OCI-M2 (cell line): ENCODE data around the gene PRRC2A.

ENCODE experiments used
- DNase-seq: peaks from one replicate; lab custom pipeline; 2025; ENCODE audit not compliant: unreplicated experiment; lab: John Stamatoyannopoulos, UW

Gene PRRC2A

DNA sequence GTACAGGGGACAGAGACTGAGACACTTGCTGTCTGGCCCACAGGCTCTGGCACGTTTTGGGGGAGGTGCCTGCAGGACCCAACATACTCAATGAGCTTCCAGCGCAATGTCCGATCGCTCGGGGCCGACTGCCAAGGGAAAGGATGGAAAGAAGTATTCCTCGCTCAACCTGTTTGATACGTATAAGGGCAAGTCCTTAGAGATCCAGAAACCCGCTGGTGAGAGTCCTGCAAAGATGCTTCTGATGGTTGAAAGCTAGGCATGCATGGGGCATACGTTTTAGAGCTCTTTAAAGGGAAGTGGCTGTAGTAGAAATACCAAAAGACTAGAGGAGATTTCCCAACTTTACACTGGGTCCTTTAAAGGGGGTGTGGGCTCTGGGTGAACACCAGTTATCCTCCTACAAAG, 2.2 kb downstream of the PRRC2A start:
- DNase-seq = no peak

DNA sequence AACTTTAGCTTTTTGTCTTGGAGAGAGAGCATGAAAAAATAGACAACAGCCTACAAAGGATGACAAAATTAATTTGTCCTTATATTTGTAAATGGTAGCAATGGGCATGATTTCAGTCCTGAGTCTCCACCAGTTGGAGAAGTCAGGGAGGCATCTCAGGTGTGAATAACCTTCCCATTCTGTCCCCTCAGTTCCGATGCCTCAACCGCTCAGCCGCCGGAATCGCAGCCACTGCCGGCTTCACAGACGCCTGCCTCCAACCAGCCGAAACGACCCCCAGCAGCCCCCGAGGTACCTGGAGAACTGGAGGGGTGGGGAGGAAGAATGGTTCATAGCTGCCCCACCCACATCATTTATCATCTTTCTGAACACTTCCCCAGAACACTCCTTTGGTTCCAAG, 3.6 kb downstream of the PRRC2A start:
- no peak for DNase-seq

DNA sequence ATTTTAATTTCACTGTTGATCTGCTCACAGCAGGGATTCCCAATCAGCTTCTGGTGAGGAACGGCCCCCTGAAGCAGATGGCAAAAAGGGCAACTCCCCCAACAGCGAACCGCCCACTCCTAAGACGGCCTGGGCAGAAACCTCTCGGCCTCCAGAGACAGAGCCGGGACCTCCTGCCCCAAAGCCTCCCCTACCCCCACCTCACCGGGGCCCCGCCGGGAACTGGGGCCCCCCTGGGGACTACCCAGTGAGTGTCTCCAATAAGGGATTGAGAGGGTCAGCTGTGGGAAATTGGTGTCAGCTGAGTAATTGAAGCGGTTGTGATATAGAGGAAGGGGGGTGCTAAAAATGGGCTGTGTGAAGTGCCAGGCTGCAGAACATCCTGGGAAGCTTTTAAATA, 6.4 kb downstream of the PRRC2A start:
- DNase-seq = no peak

DNA sequence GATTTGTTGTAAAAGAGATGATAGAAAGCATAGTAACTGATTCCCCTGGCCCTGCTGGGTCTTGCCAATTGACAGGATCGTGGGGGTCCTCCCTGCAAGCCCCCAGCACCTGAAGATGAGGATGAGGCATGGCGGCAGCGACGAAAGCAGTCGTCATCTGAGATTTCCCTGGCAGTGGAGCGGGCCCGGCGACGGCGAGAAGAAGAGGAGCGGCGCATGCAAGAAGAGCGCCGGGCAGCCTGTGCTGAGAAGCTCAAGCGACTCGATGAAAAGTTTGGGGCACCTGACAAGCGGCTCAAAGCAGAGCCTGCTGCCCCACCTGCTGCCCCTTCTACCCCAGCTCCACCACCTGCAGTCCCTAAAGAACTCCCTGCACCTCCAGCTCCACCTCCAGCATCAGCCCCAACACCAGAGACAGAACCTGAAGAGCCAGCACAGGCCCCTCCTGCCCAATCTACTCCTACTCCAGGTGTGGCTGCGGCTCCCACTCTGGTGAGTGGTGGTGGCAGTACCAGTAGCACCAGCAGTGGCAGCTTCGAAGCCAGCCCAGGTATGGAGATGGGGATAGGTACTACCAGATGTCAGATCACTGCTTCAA, 7.3 kb downstream of the PRRC2A start:
- no peak for DNase-seq

DNA sequence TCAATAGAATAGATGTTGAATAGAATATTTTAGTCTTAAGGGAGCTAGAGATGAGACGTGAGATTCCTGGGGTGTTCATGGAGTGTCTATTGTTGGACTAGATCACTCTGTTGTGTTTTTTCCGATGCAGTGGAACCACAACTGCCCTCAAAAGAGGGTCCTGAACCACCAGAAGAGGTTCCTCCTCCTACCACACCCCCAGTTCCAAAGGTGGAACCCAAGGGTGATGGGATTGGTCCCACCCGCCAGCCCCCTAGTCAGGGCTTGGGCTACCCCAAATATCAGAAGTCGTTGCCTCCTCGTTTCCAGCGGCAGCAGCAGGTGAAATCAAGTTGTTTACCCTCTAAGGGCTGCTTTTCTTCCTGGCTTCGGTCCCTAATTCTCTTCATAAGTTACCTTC, 8.5 kb downstream of the PRRC2A start:
- no peak for DNase-seq

DNA sequence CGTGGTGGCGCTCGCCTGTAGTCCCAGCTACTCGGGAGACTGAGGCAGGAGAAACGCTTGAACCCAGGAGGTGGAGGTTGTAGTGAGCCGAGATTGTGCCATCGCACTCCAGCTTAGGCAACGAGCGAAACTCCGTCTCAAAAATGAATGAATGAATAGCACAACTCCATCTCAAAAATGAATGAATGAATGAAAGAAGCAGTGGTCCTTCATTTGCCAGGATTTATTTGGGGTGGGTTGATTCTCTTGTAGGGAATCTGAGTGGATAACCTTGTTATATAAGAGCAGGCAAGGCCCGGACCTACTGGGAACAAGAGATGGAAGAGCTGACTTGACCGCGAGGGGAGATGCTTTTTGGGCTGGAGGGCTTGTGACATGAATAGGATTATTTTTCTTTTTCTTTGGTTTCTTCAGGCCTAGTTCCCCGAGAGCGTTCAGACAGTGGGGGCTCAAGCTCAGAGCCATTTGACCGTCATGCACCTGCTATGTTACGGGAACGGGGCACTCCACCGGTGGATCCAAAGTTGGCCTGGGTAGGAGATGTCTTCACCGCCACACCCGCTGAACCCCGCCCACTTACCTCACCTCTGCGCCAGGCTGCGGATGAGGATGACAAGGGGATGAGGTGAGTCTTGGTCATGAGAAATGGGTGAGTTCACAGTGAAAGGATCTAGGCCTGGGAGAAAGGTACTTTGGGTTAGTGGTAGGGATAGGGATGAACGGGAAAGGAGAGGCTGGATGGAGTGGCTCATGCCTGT, 9.8 kb downstream of the PRRC2A start:
- no peak for DNase-seq

DNA sequence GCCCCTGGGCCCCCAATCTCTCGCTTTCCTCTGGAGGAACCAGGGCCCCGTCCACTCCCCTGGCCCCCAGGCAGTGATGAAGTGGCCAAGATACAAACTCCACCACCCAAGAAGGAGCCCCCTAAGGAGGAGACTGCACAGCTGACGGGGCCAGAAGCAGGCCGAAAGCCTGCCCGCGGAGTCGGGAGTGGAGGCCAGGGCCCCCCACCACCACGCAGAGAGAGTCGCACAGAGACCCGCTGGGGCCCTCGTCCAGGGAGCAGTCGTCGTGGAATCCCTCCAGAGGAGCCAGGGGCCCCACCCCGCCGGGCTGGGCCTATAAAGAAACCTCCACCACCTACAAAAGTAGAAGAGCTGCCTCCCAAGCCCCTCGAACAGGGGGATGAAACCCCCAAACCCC, 10.7 kb downstream of the PRRC2A start:
- no peak for DNase-seq

DNA sequence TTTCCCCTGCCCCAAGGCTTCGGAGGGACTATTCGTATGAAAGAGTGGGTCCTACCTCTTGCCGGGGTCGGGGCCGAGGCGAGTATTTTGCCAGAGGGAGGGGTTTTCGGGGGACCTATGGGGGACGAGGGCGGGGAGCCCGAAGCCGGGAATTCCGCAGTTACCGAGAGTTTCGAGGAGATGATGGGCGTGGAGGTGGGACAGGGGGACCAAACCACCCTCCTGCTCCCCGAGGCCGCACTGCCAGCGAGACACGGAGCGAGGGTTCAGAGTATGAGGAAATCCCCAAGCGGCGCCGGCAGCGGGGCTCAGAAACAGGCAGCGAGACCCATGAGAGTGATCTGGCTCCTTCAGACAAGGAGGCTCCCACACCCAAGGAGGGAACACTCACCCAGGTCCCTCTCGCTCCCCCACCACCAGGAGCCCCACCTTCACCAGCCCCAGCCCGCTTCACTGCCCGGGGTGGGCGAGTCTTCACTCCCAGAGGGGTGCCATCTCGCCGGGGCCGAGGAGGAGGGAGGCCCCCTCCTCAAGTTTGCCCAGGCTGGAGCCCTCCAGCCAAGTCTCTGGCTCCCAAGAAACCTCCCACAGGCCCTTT, 11.3 kb downstream of the PRRC2A start:
- DNase-seq = no peak

DNA sequence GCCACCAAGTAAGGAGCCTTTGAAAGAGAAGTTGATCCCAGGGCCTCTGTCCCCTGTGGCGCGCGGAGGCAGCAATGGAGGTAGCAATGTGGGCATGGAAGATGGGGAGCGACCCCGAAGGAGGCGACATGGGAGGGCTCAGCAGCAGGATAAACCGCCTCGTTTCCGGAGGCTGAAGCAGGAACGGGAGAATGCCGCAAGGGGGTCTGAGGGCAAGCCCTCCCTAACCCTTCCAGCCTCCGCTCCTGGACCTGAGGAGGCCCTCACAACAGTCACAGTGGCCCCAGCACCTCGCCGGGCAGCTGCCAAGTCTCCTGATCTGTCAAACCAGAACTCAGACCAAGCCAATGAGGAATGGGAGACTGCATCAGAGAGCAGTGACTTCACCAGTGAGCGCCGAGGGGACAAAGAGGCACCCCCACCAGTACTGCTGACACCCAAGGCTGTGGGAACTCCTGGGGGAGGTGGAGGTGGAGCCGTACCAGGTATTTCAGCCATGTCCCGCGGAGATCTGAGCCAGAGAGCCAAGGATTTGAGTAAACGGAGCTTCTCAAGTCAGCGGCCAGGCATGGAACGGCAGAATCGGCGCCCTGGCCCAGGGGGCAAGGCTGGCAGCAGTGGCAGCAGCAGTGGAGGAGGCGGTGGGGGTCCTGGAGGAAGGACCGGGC, 11.9 kb downstream of the PRRC2A start:
- DNase-seq = no peak

DNA sequence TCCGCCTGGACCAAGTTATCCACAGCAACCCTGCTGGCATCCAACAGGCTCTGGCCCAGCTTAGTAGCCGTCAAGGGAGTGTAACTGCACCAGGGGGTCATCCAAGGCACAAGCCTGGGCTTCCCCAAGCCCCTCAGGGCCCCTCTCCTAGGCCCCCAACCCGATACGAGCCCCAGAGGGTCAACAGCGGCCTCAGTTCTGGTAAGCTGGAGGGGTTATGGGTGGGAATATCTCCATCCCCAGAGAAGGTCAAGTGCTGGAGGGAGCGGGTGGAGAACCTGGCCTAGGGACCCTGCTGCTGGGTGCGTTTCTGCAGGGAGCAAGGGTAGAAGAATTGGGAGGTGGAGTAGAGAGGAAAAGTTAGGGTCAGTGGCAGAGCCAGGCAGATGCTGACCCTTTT, 12.9 kb downstream of the PRRC2A start:
- DNase-seq = no peak

DNA sequence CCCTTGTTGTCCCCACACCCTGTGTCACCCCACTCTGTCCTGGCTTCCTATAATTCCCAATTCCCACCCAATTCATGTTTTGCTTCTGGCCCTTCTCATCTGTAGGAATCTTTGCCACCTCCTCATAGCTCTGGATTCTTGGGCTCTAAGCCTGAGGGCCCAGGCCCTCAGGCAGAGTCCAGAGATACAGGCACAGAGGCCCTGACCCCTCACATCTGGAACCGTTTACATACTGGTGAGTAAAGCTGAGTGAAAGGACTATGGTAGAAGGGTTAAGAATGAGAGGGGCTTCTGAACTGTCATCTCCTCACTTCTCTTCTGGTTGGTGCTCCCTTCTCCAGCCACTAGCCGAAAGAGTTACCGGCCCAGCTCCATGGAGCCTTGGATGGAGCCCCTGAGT, 13.6 kb downstream of the PRRC2A start:
- DNase-seq = no peak

DNA sequence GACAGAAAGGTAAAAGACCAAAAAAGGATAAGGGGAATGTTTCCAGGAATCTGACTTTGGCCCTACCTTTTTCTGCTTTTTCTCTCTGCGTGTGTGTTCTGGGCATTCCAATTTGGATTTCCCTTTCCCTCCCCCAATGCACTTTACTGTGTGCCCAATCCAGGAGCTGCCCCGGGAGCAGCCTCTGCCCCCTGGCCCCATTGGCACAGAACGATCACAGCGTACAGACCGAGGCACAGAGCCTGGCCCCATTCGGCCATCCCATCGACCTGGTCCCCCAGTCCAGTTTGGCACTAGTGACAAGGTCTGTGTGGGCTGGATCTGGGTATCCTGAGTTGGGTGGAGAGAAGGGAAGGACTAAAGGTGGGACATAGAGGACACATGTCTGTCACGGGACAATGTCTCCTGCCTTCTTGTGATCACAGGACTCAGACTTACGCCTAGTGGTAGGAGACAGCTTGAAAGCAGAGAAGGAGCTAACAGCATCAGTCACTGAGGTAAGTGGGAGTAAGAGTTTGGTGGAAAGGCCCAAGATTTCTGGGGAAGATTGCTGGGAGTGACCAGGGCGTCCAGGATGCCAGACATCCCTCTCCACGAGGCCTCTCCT, 14.6 kb downstream of the PRRC2A start:
- no peak for DNase-seq

DNA sequence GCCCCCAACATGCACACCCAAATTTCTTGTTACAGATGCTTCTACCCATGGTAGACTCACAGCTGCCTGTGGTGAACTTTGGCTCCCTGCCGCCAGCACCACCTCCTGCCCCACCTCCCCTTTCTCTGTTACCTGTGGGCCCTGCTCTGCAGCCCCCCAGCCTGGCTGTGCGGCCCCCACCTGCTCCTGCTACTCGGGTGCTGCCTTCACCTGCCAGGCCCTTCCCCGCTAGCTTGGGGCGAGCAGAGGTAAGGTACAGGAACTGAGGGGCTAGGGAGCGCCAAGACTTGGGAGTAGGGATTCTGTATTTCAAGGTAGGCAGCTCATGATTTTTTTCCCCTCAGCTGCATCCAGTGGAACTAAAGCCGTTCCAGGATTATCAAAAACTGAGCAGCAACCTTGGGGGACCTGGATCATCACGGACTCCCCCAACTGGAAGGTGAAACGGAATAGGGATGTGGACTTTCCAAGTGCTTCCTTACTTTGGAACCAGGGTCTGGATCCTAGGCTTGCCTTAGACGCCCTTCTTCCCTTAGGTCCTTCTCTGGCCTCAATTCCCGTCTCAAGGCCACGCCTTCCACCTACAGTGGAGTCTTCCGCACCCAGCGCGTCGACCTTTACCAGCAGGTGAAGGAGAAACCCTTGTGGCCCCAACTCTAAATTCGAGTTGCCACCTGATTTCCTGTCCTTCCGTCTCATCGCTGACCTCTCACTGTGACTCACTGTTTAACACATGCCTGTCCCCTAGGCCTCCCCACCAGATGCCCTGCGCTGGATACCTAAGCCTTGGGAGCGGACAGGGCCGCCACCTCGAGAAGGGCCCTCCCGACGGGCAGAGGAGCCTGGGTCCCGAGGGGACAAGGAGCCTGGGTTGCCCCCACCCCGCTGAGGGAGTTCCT, 16.4 kb downstream of the PRRC2A start:
- DNase-seq = no peak

DNA sequence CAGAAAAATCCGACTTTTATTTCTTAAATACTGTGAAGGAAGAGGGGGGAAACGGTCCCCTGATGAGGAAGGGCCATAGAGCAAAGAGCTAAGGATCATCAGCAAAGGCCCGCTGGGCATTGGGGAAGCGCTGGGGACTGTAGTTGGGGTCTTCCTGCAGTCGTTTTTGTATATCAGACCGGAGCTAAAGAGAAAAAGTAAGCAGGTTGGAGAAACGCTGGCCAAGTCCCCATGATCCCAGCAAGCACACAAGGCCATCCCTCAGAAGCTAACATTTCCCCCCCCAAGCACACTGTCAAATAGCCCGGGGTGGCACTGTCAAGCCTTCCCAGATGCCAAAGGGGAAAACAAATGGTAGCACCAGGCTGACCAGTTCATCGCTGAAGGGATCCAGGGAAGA, 18.5 kb downstream of the PRRC2A start:
- DNase-seq = no peak

DNA sequence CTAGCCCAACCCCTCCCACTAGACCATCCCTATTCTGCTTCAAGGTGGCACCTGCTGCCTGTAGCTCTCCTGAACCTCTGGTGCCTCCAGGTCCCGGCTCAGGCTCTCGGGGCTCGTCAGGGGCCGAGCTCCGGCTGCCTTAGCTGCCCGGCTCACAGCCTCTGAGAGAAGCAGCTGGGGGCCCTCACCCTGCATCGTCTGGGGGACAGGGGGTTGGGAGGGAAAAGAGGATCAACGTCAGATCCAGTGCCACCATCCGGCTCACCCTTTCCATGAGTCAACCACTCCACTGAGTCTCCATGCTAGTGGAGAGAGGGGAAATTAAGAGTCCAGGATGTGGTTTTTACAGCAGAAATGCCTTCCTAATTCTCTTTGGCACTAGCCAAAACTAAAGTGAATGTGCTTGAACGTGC, 18.9 kb downstream of the PRRC2A start:
- no peak for DNase-seq

DNA sequence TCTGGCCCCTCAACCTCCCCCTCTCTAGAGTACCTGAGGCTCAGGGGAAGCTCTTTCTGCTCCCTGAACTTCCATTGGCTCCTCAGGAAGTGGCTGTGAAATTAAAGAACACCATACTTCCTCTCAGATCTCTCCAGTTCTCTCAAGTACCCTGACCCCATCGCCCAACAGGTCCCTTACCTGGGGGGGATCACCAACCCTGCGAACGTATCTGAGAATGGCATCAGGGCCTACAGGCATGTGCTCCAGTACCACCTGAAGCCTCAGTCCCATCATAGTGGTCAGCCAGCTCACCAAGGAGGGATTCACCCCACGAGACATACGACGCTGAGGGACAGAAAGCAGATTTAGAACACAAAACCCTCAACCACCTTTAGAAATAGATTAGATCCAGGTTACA, 20.1 kb downstream of the PRRC2A start:
- no peak for DNase-seq

DNA sequence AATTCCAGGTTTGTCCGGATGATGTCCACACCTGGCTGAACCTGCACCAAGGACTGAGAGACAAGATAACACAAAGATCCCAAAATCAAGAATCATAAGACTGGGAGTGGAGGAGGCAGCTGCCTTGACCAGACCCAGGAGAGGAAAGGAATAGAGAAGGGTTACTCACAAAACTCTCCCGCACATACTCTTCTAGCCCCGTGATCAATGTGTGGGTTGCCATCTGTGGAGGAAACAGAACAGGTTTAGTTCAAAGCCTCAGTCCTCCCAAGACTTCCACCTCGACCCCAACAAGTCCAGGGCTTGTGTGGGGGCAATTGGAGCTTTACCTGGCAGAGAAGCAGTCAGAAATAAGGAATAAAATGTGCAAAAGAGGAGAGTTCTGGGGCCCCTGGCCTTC, 20.9 kb downstream of the PRRC2A start:
- DNase-seq = no peak

DNA sequence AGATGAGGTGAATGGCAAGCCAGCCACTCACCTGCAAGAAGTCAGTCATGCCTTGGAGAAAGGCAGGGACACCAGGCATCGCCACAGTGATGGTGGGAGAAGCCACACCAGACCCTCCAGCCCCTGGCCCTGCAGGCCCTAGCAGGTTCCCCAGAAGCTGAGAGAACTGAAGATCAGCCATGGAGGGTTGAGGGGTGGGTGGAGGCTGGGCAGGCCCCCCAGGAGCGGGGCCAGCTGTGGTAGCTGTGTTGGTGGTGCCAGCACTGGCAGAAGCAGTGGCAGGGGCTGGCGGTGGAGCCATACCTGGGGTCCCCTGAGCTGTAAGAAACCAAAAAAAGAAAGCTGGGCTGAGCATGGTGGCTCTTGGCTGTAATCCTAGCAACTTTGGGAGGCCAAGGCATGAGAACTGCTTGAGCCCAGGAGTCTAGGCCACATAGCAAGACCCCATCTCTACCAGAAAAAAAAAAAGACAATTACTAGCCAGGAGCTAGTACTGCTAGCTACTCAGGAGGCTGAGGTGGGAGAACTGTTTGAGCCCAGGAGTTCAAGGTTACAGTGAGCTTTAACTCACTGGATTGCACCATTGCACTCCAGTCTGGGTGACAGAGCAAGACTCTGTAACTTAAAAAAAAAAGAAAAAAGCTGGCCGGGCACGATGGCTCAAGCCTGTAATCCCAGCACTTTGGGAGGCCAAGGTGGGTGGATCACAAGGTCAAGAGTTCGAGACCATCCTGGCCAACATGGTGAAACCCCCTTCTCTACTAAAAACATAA, 22.5 kb downstream of the PRRC2A start:
- no peak for DNase-seq

DNA sequence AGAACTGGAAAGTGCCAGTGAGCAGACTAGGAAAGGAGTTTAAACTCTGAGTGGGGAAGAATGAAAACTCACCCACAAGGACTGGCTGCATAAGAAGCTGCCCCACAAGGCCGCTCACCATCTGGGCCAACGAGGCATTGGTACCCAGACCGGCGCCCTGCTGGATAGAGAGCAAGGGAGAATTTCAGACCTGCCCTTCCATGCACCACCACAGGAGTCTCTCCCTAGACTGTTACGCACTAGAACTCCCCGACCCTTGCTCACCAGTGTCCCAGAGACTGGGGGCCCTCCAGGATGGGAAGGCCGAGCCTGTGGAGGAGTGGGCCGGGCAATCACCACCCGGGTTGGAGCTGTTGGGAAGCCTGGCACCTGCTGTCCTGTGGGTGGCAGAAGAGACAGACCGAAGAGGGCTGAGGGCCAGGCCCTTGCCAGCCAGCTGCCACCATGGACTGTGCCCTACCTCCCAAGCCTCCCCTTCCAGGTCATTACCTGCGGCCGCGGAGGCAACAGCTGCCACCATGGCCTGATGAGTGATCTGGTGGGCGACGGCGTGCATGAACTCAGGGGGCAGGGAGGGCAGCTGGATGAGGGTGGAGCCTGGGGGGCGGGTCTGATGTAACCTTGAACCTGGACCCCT, 23.4 kb downstream of the PRRC2A start:
- DNase-seq = no peak
